HepG2 (cell line): ENCODE data around the gene DPAGT1.

Experiments used
- ATF2 ChIP-seq: sonication (generic); formaldehyde crosslinking; IDR thresholded peaks from 2 replicates; pipeline ENCODE4 v1.4.0; 2020; ENCODE audit warnings: missing genetic modification reagents
- CCAR2 ChIP-seq: fragments of 200-400 bp; formaldehyde crosslinking; optimal IDR thresholded peaks from 2 replicates; pipeline ENCODE3; 2018; ENCODE audit warnings: low read depth, mild to moderate bottlenecking, low read length, moderate library complexity
- CTCF ChIP-seq: sonication (generic); formaldehyde crosslinking; IDR thresholded peaks from 2 replicates; pipeline ENCODE4 v1.5.0; 2020; ENCODE audit warnings: mild to moderate bottlenecking, missing genetic modification reagents, moderate library complexity
- FOXA3 ChIP-seq: IDR thresholded peaks from 2 replicates; pipeline ENCODE4 v1.6.1; 2016; ENCODE audit warnings: missing genetic modification reagents, missing compliant biosample characterization
- JUN ChIP-seq: sonication (generic); formaldehyde crosslinking; IDR thresholded peaks from 2 replicates; pipeline ENCODE4 v1.4.0; 2020; ENCODE audit warnings: mild to moderate bottlenecking, missing genetic modification reagents
- PLRG1 ChIP-seq: fragments of 450-650 bp; conservative IDR thresholded peaks from 2 replicates; pipeline ENCODE4 v1.6.1; 2016
- TCF7 ChIP-seq: sonication (generic); IDR thresholded peaks from 2 replicates; pipeline ENCODE4 v1.6.1; 2016; ENCODE audit warnings: antibody characterized with exemption, low read depth
- USF2 ChIP-seq, 2 experiments: sonication (generic) in 1 of 2; formaldehyde crosslinking in 1 of 2; IDR thresholded peaks; 2 replicates each; pipeline versions ENCODE4 v1.5.1 to v1.6.1; 2011 to 2020; ENCODE audit warnings: borderline replicate concordance in 1 of 2, low read depth in 1 of 2, low read length in 1 of 2, mild to moderate bottlenecking in 1 of 2, missing genetic modification reagents in 1 of 2, moderate library complexity in 1 of 2
- ZNF451 ChIP-seq: sonication (generic); formaldehyde crosslinking; IDR thresholded peaks from 2 replicates; pipeline ENCODE4 v1.5.0; 2020; ENCODE audit warnings: mild to moderate bottlenecking, missing genetic modification reagents
- ZNF746 ChIP-seq: sonication (generic); formaldehyde crosslinking; IDR thresholded peaks from 2 replicates; pipeline ENCODE4 v1.8.0; 2022; ENCODE audit warnings: mild to moderate bottlenecking, missing genetic modification reagents

GRCh38 chr11:119147604-119148333 lies 46.1 kb upstream of the DPAGT1 start:
- no peak for TF ChIP-seq PLRG1
- TF ChIP-seq FOXA3 = no peak
- TF ChIP-seq USF2 (IDR thresholded peaks at IDR 0.05; ENCODE audit: low read depth, low read length) = no peak
- no peak for TF ChIP-seq USF2 (CRISPR knock-in tag; IDR thresholded peaks at IDR 0.05; ENCODE audit: borderline replicate concordance)
- TF ChIP-seq CTCF = no peak
- TF ChIP-seq CCAR2 = no peak
- TF ChIP-seq JUN (CRISPR knock-in tag) = no peak
- no peak for TF ChIP-seq ATF2 (CRISPR knock-in tag)
- TF ChIP-seq ZNF746 (CRISPR knock-in tag) = no peak
- TF ChIP-seq TCF7 = no peak
- TF ChIP-seq ZNF451 (CRISPR knock-in tag) = no peak
